CD4-positive, alpha-beta T cell treated with Interferon alpha-2 for 1 hour (primary cell): ENCODE results near the gene CYP2W1.

Experiments
- DNase-seq, 2 donors: peaks; one replicate each; pipeline ENCODE4 v3.0.0-alpha.2; 2020 to 2022

Gene CYP2W1

GRCh38 chr7:966291-967069 lies 16.5 kb upstream of the CYP2W1 start:
- no peak for DNase-seq

- no peak for DNase-seq
Measured at GRCh38 chr7:967361-968082, 15.5 kb upstream of the CYP2W1 start.

GRCh38 chr7:968205-969105 lies 14.5 kb upstream of the CYP2W1 start:
- DNase-seq = no peak

- no peak for DNase-seq
Measured at GRCh38 chr7:969403-969802, 13.6 kb upstream of the CYP2W1 start.

GRCh38 chr7:970744-971143 lies 12.2 kb upstream of the CYP2W1 start:
- no peak for DNase-seq

GRCh38 chr7:972110-972509 lies 10.9 kb upstream of the CYP2W1 start:
- no peak for DNase-seq

- DNase-seq = no peak
Measured at GRCh38 chr7:972676-973309, 10.2 kb upstream of the CYP2W1 start.

- no peak for DNase-seq
Measured at GRCh38 chr7:973312-973711, 9.7 kb upstream of the CYP2W1 start.

- DNase-seq = no peak
Measured at GRCh38 chr7:974172-974571, 8.8 kb upstream of the CYP2W1 start.

- peak; percentile 88 to 92 for DNase-seq
Measured at GRCh38 chr7:974820-975681, 7.9 kb upstream of the CYP2W1 start, which contains the start of gene COX19. Gene COX19 (minus strand): TSS chr7:975549. CDS start chr7:975509, 40 bp downstream.

GRCh38 chr7:975702-976473 lies 7.1 kb upstream of the CYP2W1 start:
- no peak for DNase-seq

GRCh38 chr7:976901-977325 lies 6.1 kb upstream of the CYP2W1 start:
- DNase-seq = no peak

GRCh38 chr7:977326-978048 lies 5.5 kb upstream of the CYP2W1 start:
- no peak for DNase-seq

- no peak for DNase-seq
Measured at GRCh38 chr7:978049-978346, 5.0 kb upstream of the CYP2W1 start.

- no peak for DNase-seq
Measured at GRCh38 chr7:978416-979091, 4.4 kb upstream of the CYP2W1 start.

- DNase-seq = no peak
Measured at GRCh38 chr7:979151-979550, 3.8 kb upstream of the CYP2W1 start.

- no peak for DNase-seq
Measured at GRCh38 chr7:979886-980571, 3.0 kb upstream of the CYP2W1 start.

- no peak for DNase-seq
Measured at GRCh38 chr7:981793-982510, 1.0 kb upstream of the CYP2W1 start.
